ENCODE data around the gene KLK8.

KLK8 gene, protein sequence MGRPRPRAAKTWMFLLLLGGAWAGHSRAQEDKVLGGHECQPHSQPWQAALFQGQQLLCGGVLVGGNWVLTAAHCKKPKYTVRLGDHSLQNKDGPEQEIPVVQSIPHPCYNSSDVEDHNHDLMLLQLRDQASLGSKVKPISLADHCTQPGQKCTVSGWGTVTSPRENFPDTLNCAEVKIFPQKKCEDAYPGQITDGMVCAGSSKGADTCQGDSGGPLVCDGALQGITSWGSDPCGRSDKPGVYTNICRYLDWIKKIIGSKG

DNA sequence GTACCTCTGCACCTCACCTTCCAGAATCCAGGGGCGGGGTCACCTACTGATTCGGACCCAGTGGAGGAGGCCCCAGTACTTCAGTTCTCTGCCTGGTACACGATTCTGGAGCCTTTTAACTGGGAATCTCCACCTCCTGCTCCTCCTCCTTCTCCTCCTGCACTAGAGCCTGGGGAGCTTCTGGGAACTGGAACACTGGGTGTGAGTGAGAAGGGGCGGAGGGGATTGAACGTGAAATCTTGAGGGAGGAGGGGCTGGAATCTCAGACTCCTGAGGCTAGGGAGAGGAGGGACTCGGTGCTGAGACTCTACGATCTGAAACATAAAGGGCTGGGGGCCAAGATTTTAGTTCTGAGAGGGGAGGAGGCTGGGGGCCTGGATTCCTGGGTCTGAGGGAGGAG lies at the start of gene KLK8:
Gene KLK8 (minus strand): TSS at position 90 of the 400 bp plus-strand sequence. CDS start 437 bp downstream, outside the sequence.
- no peaks in the 10 kb centered on the region for H3K36me3 ChIP-seq (ENCODE audit: low read length)
- no peaks in the 10 kb centered on the region for H3K9me2 ChIP-seq (replicated peaks; ENCODE audit: insufficient read depth, low read length)
- no peaks in the 10 kb centered on the region for H3F3A ChIP-seq (ENCODE audit: insufficient read depth)
- no peaks in the 10 kb centered on the region for H4K20me1 ChIP-seq (ENCODE audit: low read depth, low read length)
- no peak within 1 kb of the TSS for H3K27ac ChIP-seq (ENCODE audit: low read depth, low read length)
- no peak within 1 kb of the TSS for H3K4me3 ChIP-seq (ENCODE audit: insufficient read depth, low read length, poor library complexity, severe bottlenecking)
- H3K9ac ChIP-seq (ENCODE audit: low read length) = no peak within 1 kb of the TSS
- TF ChIP-seq EZH2phosphoT487 (conservative IDR thresholded peaks at IDR 0.05; ENCODE audit: low read length) = no peak
- TF ChIP-seq, protein P1, sequence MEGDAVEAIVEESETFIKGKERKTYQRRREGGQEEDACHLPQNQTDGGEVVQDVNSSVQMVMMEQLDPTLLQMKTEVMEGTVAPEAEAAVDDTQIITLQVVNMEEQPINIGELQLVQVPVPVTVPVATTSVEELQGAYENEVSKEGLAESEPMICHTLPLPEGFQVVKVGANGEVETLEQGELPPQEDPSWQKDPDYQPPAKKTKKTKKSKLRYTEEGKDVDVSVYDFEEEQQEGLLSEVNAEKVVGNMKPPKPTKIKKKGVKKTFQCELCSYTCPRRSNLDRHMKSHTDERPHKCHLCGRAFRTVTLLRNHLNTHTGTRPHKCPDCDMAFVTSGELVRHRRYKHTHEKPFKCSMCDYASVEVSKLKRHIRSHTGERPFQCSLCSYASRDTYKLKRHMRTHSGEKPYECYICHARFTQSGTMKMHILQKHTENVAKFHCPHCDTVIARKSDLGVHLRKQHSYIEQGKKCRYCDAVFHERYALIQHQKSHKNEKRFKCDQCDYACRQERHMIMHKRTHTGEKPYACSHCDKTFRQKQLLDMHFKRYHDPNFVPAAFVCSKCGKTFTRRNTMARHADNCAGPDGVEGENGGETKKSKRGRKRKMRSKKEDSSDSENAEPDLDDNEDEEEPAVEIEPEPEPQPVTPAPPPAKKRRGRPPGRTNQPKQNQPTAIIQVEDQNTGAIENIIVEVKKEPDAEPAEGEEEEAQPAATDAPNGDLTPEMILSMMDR (IDR thresholded peaks at IDR 0.05; ENCODE audit: insufficient read depth, low read length, poor library complexity, severe bottlenecking) = no peak
- H3K27me3 ChIP-seq (ENCODE audit: low read length) = no peaks in the 10 kb centered on the region; the same call in 1 of the 2 replicates
- no peaks in the 10 kb centered on the region for H3K9me3 ChIP-seq (ENCODE audit: insufficient read depth, low read length)
- no peaks in the 10 kb centered on the region for H3K79me2 ChIP-seq (ENCODE audit: insufficient read depth, low read length)
- no peak within 1 kb of the TSS for H3K4me2 ChIP-seq (ENCODE audit: low read depth, low read length, poor library complexity, severe bottlenecking)
- H2AFZ ChIP-seq (ENCODE audit: low read depth, low read length, severe bottlenecking) = no peak within 1 kb of the TSS

DNA sequence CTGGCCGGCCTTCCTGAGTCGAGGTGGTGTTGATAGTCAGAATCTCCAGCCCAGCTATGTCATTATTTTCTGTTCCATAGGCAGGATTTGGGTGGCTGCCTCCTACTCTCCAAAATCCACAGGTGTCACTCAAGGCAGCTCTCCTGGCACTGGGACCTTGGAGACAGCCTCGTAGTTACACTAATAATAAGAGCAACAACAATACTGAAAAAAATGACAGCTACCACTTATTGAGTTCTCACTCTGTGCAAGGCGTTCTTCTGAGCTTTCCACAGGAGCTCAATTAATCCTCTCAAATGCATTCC lies 45.6 kb upstream of the KLK8 start:
- Histone ChIP-seq H3K4me3 (ENCODE audit: insufficient read depth, low read length, poor library complexity, severe bottlenecking) (no peak overlapping the region), H3K9me2 (replicated peaks; ENCODE audit: insufficient read depth, low read length) (no peaks in the 10 kb centered on the region), H3K79me2 (ENCODE audit: insufficient read depth, low read length) (no peaks in the 10 kb centered on the region), H3K9ac (ENCODE audit: low read length) (no peak overlapping the region), H3K9me3 (ENCODE audit: insufficient read depth, low read length) (no peaks in the 10 kb centered on the region), H3K4me2 (ENCODE audit: low read depth, low read length, poor library complexity, severe bottlenecking) (no peak overlapping the region), H2AFZ (ENCODE audit: low read depth, low read length, severe bottlenecking) (no peak overlapping the region), H3F3A (ENCODE audit: insufficient read depth) (no peaks in the 10 kb centered on the region), H3K27ac (ENCODE audit: low read depth, low read length) (no peak overlapping the region), H4K20me1 (ENCODE audit: low read depth, low read length) (no peaks in the 10 kb centered on the region), H3K36me3 (ENCODE audit: low read length) (no peaks in the 10 kb centered on the region), H3K27me3 (ENCODE audit: low read length) (no peaks in the 10 kb centered on the region)
- TF ChIP-seq EZH2phosphoT487 (conservative IDR thresholded peaks at IDR 0.05; ENCODE audit: low read length) = no peak
- TF ChIP-seq, protein P1 (IDR thresholded peaks at IDR 0.05; ENCODE audit: insufficient read depth, low read length, poor library complexity, severe bottlenecking) = no peak

DNA sequence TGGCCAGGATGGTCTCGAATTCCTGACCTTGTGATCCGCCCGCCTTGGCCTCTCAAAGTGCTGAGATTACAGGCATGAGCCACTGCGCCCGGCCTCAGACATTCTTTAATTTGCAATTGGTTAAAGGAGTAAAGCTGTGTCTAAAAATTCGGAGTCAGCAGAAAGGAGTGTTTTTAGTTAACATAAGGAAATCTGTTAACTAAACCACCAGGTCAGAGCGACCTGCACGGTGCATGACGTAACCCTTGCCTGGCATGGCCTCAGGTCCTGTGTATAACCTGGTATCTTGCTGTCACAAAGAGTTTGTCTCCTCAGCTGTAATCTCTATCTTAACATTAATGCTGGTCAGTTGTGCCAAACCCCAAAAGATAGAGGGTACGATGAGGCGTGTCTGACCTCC lies 42.9 kb upstream of the KLK8 start:
- H3K4me2 ChIP-seq (ENCODE audit: low read depth, low read length, poor library complexity, severe bottlenecking) = no peak overlapping the region
- no peak overlapping the region for H2AFZ ChIP-seq (ENCODE audit: low read depth, low read length, severe bottlenecking)
- no peak overlapping the region for H3K4me3 ChIP-seq (ENCODE audit: insufficient read depth, low read length, poor library complexity, severe bottlenecking)
- no peaks in the 10 kb centered on the region for H3F3A ChIP-seq (ENCODE audit: insufficient read depth)
- H3K9me3 ChIP-seq (ENCODE audit: insufficient read depth, low read length) = no peaks in the 10 kb centered on the region
- no peak overlapping the region for H3K27ac ChIP-seq (ENCODE audit: low read depth, low read length)
- H3K79me2 ChIP-seq (ENCODE audit: insufficient read depth, low read length) = no peaks in the 10 kb centered on the region
- H3K36me3 ChIP-seq (ENCODE audit: low read length) = no peaks in the 10 kb centered on the region
- no peaks in the 10 kb centered on the region for H3K27me3 ChIP-seq (ENCODE audit: low read length)
- H4K20me1 ChIP-seq (ENCODE audit: low read depth, low read length) = no peaks in the 10 kb centered on the region
- TF ChIP-seq, protein P1 (IDR thresholded peaks at IDR 0.05; ENCODE audit: insufficient read depth, low read length, poor library complexity, severe bottlenecking) = no peak
- no peak for TF ChIP-seq EZH2phosphoT487 (conservative IDR thresholded peaks at IDR 0.05; ENCODE audit: low read length)
- no peaks in the 10 kb centered on the region for H3K9me2 ChIP-seq (replicated peaks; ENCODE audit: insufficient read depth, low read length)
- H3K9ac ChIP-seq (ENCODE audit: low read length) = no peak overlapping the region

Data from SU-DHL-6 (cell line).